ENCODE data around the gene TLR8.

TLR8 gene

DNA sequence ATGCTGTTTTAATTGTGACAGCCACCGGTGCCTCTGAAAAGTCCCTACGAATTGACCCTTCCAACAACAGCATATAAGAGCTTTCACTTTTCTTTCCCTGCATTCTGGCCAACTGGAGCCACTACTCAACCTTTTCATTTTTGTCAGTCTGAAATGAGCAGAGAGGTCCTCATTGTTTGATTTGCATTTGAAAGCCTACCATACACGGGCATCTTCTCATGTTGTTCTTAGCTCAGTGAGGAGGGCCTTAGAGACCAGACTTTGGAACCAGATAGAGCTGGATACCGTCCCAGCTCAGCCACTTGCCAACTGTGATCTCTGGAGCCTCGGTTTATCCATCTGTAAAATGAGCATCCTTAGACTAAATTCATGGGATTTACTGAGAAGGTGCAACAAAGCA lies 51.6 kb downstream of the TLR8 start:
- Histone ChIP-seq H3K4me3 (ENCODE audit: low read length) (peak overlapping the region; percentile 67), H3K27ac (ENCODE audit: low read depth, low read length) (peak overlapping the region; percentile 100)

GRCh38 chrX:12958461-12958860 lies 52.0 kb downstream of the TLR8 start:
- H3K27me3 ChIP-seq (ENCODE audit: control insufficient read depth, low read length), result no peaks in the 10 kb centered on the region
- H3K9me3 ChIP-seq (ENCODE audit: control insufficient read depth, insufficient read depth, low read length), result no peaks in the 10 kb centered on the region
- H4K20me1 ChIP-seq (ENCODE audit: control insufficient read depth, insufficient read depth, low read depth, low read length), result no peaks in the 10 kb centered on the region
- H3K4me3 ChIP-seq (ENCODE audit: low read length), result peak overlapping the region; percentile 67
- H3F3A ChIP-seq (ENCODE audit: control insufficient read depth, insufficient read depth), result peaks cover 24% of the 10 kb centered on the region
- peaks cover 85% of the 10 kb centered on the region for H3K4me1 ChIP-seq (ENCODE audit: control insufficient read depth, low read length)
- H3K36me3 ChIP-seq (ENCODE audit: control insufficient read depth, low read length), result peaks cover 3% of the 10 kb centered on the region; the same call in 1 of the 2 replicates
- peak overlapping the region; percentile 81 for H3K4me2 ChIP-seq (ENCODE audit: low read length)
- TF ChIP-seq EZH2phosphoT487 (IDR thresholded peaks at IDR 0.05; ENCODE audit: borderline replicate concordance, low read length), result no peak
- TF ChIP-seq CTCF (IDR thresholded peaks at IDR 0.05; ENCODE audit: low read depth, low read length, poor library complexity, severe bottlenecking), result no peak
- no peaks in the 10 kb centered on the region for H3K79me2 ChIP-seq (ENCODE audit: control insufficient read depth, low read length)
- no peaks in the 10 kb centered on the region for H3K9me2 ChIP-seq (replicated peaks; ENCODE audit: control insufficient read depth, low read length)
- peak overlapping the region; percentile 100 for H3K27ac ChIP-seq (ENCODE audit: low read depth, low read length)

More for the DNA sequence above, 51.6 kb downstream of the TLR8 start:
- Histone ChIP-seq H3K4me1 (ENCODE audit: control insufficient read depth, low read length) (peaks cover 89% of the 10 kb centered on the region), H3K36me3 (ENCODE audit: control insufficient read depth, low read length) (peaks cover 3% of the 10 kb centered on the region; the same call in 1 of the 2 replicates), H4K20me1 (ENCODE audit: control insufficient read depth, insufficient read depth, low read depth, low read length) (no peaks in the 10 kb centered on the region), H3K27me3 (ENCODE audit: control insufficient read depth, low read length) (no peaks in the 10 kb centered on the region), H3K4me2 (ENCODE audit: low read length) (peak overlapping the region; percentile 81), H3K9me3 (ENCODE audit: control insufficient read depth, insufficient read depth, low read length) (no peaks in the 10 kb centered on the region), H3K9me2 (replicated peaks; ENCODE audit: control insufficient read depth, low read length) (no peaks in the 10 kb centered on the region), H3F3A (ENCODE audit: control insufficient read depth, insufficient read depth) (peaks cover 24% of the 10 kb centered on the region), H3K79me2 (ENCODE audit: control insufficient read depth, low read length) (no peaks in the 10 kb centered on the region)
- TF ChIP-seq EZH2phosphoT487 (IDR thresholded peaks at IDR 0.05; ENCODE audit: borderline replicate concordance, low read length) (no peak), CTCF (IDR thresholded peaks at IDR 0.05; ENCODE audit: low read depth, low read length, poor library complexity, severe bottlenecking) (no peak)

GRCh38 chrX:12961196-12961718 lies 54.8 kb downstream of the TLR8 start:
- Histone ChIP-seq H3K36me3 (ENCODE audit: control insufficient read depth, low read length) (peaks cover 3% of the 10 kb centered on the region; the same call in 1 of the 2 replicates), H3K79me2 (ENCODE audit: control insufficient read depth, low read length) (no peaks in the 10 kb centered on the region), H3K9me2 (replicated peaks; ENCODE audit: control insufficient read depth, low read length) (no peaks in the 10 kb centered on the region), H4K20me1 (ENCODE audit: control insufficient read depth, insufficient read depth, low read depth, low read length) (no peaks in the 10 kb centered on the region), H3K4me3 (ENCODE audit: low read length) (peak overlapping the region; percentile 15), H3K27me3 (ENCODE audit: control insufficient read depth, low read length) (no peaks in the 10 kb centered on the region), H3K4me1 (ENCODE audit: control insufficient read depth, low read length) (peaks cover 74% of the 10 kb centered on the region), H3K9me3 (ENCODE audit: control insufficient read depth, insufficient read depth, low read length) (no peaks in the 10 kb centered on the region), H3F3A (ENCODE audit: control insufficient read depth, insufficient read depth) (peaks cover 18% of the 10 kb centered on the region), H3K27ac (ENCODE audit: low read depth, low read length) (peak overlapping the region; percentile 26; the same call in 1 of the 2 replicates), H3K4me2 (ENCODE audit: low read length) (peak overlapping the region; percentile 56)
- no peak for TF ChIP-seq EZH2phosphoT487 (IDR thresholded peaks at IDR 0.05; ENCODE audit: borderline replicate concordance, low read length)
- peak; percentile 16 for TF ChIP-seq CTCF (IDR thresholded peaks at IDR 0.05; ENCODE audit: low read depth, low read length, poor library complexity, severe bottlenecking)
